PC-9 (cell line): Measurements from ENCODE around the gene HMGXB4. TPM values are rescaled to one million over a fixed set of nuclear protein-coding genes. Genes with fewer than 3 reads are reported as not detected.

Source experiments
- BruUV-seq: library from RNA; stranded (reverse); fragments of 400-500 nt; replicated peaks from 2 replicates; lab custom pipeline; 2021; lab: Mats Ljungman, UMichigan
- CTCF ChIA-PET: fragments of 300-600 bp; sonication (Branson Sonifier 250); formaldehyde crosslinking; loops from one replicate; lab custom pipeline; 2022; ENCODE audit warnings: antibody characterized with exemption; lab: Charles Lee
- POLR2A ChIA-PET: fragments of 300-600 bp; sonication (Branson Sonifier 250); formaldehyde crosslinking; loops from one replicate; lab custom pipeline; 2022; ENCODE audit warnings: antibody characterized with exemption; ENCODE audit not compliant: unreplicated experiment; lab: Charles Lee
- DNase-seq, 2 experiments: peaks; one replicate each; pipeline versions ENCODE4 v3.0.0 to v3.0.0-alpha.2; 2015 to 2022; ENCODE audit warnings: mixed read lengths in 1 of 2
- H2AFZ ChIP-seq: fragments of 200-600 bp; sonication (generic); 2 replicates; pipeline ENCODE4 v1.8.1; 2017; ENCODE audit warnings: antibody characterized with exemption
- H3F3A ChIP-seq: fragments of 200-600 bp; sonication (generic); 2 replicates; pipeline ENCODE4 v1.8.1; 2017; ENCODE audit warnings: antibody characterized with exemption, mild to moderate bottlenecking, low read depth; ENCODE audit not compliant: insufficient read depth
- H3K27ac ChIP-seq: fragments of 200-600 bp; sonication (generic); 2 replicates; pipeline ENCODE4 v1.6.1; 2016; ENCODE audit warnings: mixed run types
- H3K27me3 ChIP-seq: fragments of 200-600 bp; sonication (generic); 2 replicates; pipeline ENCODE4 v1.6.1; 2016; ENCODE audit warnings: low read depth, mixed run types; ENCODE audit not compliant: insufficient read depth
- H3K36me3 ChIP-seq: fragments of 200-600 bp; sonication (generic); 2 replicates; pipeline ENCODE4 v1.6.1; 2016; ENCODE audit warnings: low read depth, mixed run types
- H3K4me1 ChIP-seq: fragments of 200-600 bp; sonication (generic); replicated peaks from 2 replicates; pipeline ENCODE4 v1.6.1; 2016; ENCODE audit warnings: mixed run types; ENCODE audit not compliant: insufficient read depth
- H3K4me2 ChIP-seq: fragments of 200-600 bp; sonication (generic); 2 replicates; pipeline ENCODE4 v1.6.1; 2017; ENCODE audit warnings: mixed run types
- H3K4me3 ChIP-seq: fragments of 200-600 bp; sonication (generic); 2 replicates; pipeline ENCODE4 v1.6.1; 2016; ENCODE audit warnings: mixed run types
- H3K79me2 ChIP-seq: fragments of 200-600 bp; sonication (generic); 2 replicates; pipeline ENCODE4 v1.6.1; 2017; ENCODE audit warnings: low read depth, mixed run types
- H3K9me2 ChIP-seq: fragments of 200-600 bp; sonication (generic); 2 replicates; pipeline ENCODE4 v1.8.1; 2017; ENCODE audit warnings: mild to moderate bottlenecking; ENCODE audit not compliant: insufficient read depth
- H3K9me3 ChIP-seq: fragments of 200-600 bp; sonication (generic); 2 replicates; pipeline ENCODE4 v1.8.1; 2016; ENCODE audit warnings: low read depth; ENCODE audit not compliant: insufficient read depth
- H4K20me1 ChIP-seq: fragments of 200-600 bp; sonication (generic); 2 replicates; pipeline ENCODE4 v1.8.1; 2017; ENCODE audit not compliant: insufficient read depth
- EZH2 ChIP-seq: fragments of 200-600 bp; sonication (generic); IDR thresholded peaks from 2 replicates; pipeline ENCODE4 v1.8.0; 2017; ENCODE audit warnings: antibody characterized with exemption, low read depth
- intact Hi-C: fragments of 100-400 bp; cut with micrococcal nuclease; formaldehyde crosslinking; loops from one replicate; pipeline ENCODE4 v1.10.0; 2022; ENCODE audit not compliant: unreplicated experiment
- total RNA-seq: library from RNA; stranded (reverse); gene quantifications from 2 replicates; pipeline ENCODE4 v1.2.3, GENCODE V29; 2021
- TF ChIP-seq, protein P1 (sequence below): fragments of 200-600 bp; sonication (generic); conservative IDR thresholded peaks from 2 replicates; pipeline ENCODE4 v1.6.1; 2017; ENCODE audit warnings: mixed run types, antibody characterized with exemption, mild to moderate bottlenecking, moderate library complexity

The HMGXB4 gene
- total RNA-seq, 1 experiment from 2014 or later = 29.2 TPM

DNA sequence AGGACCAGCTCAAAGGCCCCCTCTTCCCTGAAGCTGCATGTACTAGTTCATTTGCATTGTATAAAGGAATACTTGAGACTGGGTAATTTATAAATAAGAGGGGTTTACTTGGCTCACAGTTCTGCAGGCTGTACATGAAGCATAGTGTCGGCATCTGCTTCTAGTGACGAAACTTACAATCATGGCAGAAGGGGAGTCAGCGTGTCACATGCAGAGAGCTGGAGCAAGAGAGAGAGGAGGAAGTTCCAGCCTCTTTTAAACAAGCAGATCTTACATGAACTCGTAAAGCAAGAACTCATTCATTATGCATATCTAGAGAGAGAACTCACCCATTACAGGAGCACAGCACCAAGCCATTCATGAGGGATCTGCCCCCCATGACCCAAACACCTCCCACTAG is 7.1 kb upstream of the HMGXB4 start:
- H3K79me2 ChIP-seq = no peaks in the 10 kb centered on the region
- no peaks in the 10 kb centered on the region for H3K9me2 ChIP-seq
- TF ChIP-seq EZH2 = no peak
- TF ChIP-seq, protein P1, sequence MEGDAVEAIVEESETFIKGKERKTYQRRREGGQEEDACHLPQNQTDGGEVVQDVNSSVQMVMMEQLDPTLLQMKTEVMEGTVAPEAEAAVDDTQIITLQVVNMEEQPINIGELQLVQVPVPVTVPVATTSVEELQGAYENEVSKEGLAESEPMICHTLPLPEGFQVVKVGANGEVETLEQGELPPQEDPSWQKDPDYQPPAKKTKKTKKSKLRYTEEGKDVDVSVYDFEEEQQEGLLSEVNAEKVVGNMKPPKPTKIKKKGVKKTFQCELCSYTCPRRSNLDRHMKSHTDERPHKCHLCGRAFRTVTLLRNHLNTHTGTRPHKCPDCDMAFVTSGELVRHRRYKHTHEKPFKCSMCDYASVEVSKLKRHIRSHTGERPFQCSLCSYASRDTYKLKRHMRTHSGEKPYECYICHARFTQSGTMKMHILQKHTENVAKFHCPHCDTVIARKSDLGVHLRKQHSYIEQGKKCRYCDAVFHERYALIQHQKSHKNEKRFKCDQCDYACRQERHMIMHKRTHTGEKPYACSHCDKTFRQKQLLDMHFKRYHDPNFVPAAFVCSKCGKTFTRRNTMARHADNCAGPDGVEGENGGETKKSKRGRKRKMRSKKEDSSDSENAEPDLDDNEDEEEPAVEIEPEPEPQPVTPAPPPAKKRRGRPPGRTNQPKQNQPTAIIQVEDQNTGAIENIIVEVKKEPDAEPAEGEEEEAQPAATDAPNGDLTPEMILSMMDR = no peak
- BruUV-seq = no TSS peak
- H3K27ac ChIP-seq = no peak overlapping the region
- peaks cover 22% of the 10 kb centered on the region; the same call in 1 of the 2 replicates for H3K27me3 ChIP-seq
- H4K20me1 ChIP-seq = no peaks in the 10 kb centered on the region
- H2AFZ ChIP-seq = no peak overlapping the region
- no peaks in the 10 kb centered on the region for H3K36me3 ChIP-seq
- H3K4me3 ChIP-seq = no peak overlapping the region
- no peak overlapping the region for H3K4me2 ChIP-seq
- no peaks in the 10 kb centered on the region for H3K9me3 ChIP-seq
- intact Hi-C loops = no loop called here
- H3F3A ChIP-seq = no peaks in the 10 kb centered on the region
- CTCF ChIA-PET = no interaction called here
- DNase-seq = no peak
- no peaks in the 10 kb centered on the region for H3K4me1 ChIP-seq
- POLR2A ChIA-PET = no interaction called here

DNA sequence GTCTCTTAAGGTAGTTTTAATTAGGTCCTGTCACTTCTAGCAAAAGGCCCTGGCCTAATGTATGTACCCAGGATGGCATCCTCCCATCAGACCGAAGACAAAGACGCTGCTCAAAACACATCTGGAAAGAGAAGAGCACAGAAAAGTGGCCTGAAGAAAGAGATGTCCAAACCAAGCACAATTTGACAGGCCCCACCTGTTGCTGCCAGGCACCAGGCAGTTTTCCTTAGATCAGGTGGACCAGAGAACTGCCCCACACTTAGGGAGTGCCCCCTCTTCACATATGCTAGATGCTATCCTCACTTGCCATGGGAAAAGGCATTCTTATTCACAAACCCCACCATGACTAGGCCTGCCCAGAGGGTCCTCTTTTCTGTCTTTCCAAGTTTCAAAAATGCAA is 3.3 kb upstream of the HMGXB4 start:
- peaks cover 22% of the 10 kb centered on the region for H3K79me2 ChIP-seq
- CTCF ChIA-PET = no interaction called here

DNA sequence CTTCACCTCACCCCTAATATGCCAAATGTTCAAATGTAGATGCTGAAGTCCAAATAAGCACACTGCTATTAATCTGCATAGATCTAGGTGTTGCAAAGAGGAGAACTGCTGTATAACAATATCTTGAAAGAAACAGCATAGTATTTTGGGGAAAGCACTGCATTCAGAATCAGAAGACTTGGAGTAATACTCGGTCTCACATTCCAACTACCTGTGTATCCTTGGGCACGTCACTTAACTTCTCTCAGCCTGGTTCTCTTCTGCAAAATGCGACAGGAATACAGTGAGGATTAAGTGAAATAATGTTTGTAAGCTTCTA is 332 bp upstream of the HMGXB4 start:
- POLR2A ChIA-PET = no interaction called here
- BruUV-seq = no TSS peak
- CTCF ChIA-PET = no interaction called here

More for the DNA sequence above, 3.3 kb upstream of the HMGXB4 start:
- Histone ChIP-seq H3F3A (no peaks in the 10 kb centered on the region), H3K4me3 (no peak overlapping the region), H3K9me2 (no peaks in the 10 kb centered on the region), H3K4me2 (no peak overlapping the region), H3K4me1 (peaks cover 8% of the 10 kb centered on the region), H3K9me3 (no peaks in the 10 kb centered on the region), H3K27ac (no peak overlapping the region), H3K27me3 (no peaks in the 10 kb centered on the region), H4K20me1 (no peaks in the 10 kb centered on the region; the same call in 1 of the 2 replicates), H3K36me3 (no peaks in the 10 kb centered on the region), H2AFZ (no peak overlapping the region)
- BruUV-seq = no TSS peak
- no peak for TF ChIP-seq EZH2
- TF ChIP-seq, protein P1 = no peak
- POLR2A ChIA-PET = no interaction called here
- intact Hi-C loops = no loop called here
- DNase-seq = no peak

More for the DNA sequence above, 332 bp upstream of the HMGXB4 start:
- Histone ChIP-seq H3K4me3 (peak overlapping the region; percentile 61), H3K9me3 (no peaks in the 10 kb centered on the region), H3K27me3 (no peaks in the 10 kb centered on the region), H3K27ac (no peak overlapping the region), H2AFZ (peak overlapping the region; percentile 91), H4K20me1 (peaks cover 2% of the 10 kb centered on the region; the same call in 1 of the 2 replicates), H3K4me1 (peaks cover 13% of the 10 kb centered on the region), H3K9me2 (no peaks in the 10 kb centered on the region), H3F3A (peaks cover 5% of the 10 kb centered on the region; the same call in 1 of the 2 replicates), H3K79me2 (peaks cover 43% of the 10 kb centered on the region), H3K4me2 (peak overlapping the region; percentile 92), H3K36me3 (peaks cover 8% of the 10 kb centered on the region; the same call in 1 of the 2 replicates)
- no peak for DNase-seq
- TF ChIP-seq, protein P1 = no peak
- TF ChIP-seq EZH2 = no peak
- intact Hi-C loops = no loop called here
